Activated CD4-positive, alpha-beta T cell treated with anti-CD3 and anti-CD28 coated beads, Interleukin-2, amount 10 ng/mL, durations not matched to agents 7 days and 5 days (primary cell): ENCODE results near the gene FOXP2. TPM values are rescaled to one million over a fixed set of nuclear protein-coding genes. Genes with fewer than 3 reads are reported as not detected.
"Not testable (repeated sequence)": the region's sequence is repeated elsewhere in the genome, so short reads cannot be mapped to it uniquely, and the experiment has no call there.

Source experiments
- CTCF ChIA-PET: fragments of 350-600 bp; sonication (Branson Sonifier 250); formaldehyde crosslinking; loops from one replicate; lab custom pipeline; 2021; ENCODE audit warnings: antibody characterized with exemption; lab: Charles Lee
- POLR2A ChIA-PET: fragments of 350-600 bp; sonication (Branson Sonifier 250); formaldehyde crosslinking; loops from one replicate; lab custom pipeline; 2021; ENCODE audit warnings: antibody characterized with exemption; lab: Charles Lee
- DNase-seq: peaks from one replicate; pipeline ENCODE4 v3.0.0-alpha.2; 2020
- H3K27ac Mint-ChIP-seq: one replicate; pipeline ENCODE4 v1.8.0; 2021; ENCODE audit warnings: mild to moderate bottlenecking, moderate library complexity, mixed read lengths
- H3K27me3 Mint-ChIP-seq: one replicate; pipeline ENCODE4 v1.8.0; 2021; ENCODE audit warnings: mixed read lengths
- H3K36me3 Mint-ChIP-seq: one replicate; pipeline ENCODE4 v1.8.0; 2021; ENCODE audit warnings: low read depth, mixed read lengths
- H3K4me1 Mint-ChIP-seq: one replicate; pipeline ENCODE4 v1.8.0; 2021; ENCODE audit warnings: mixed read lengths
- H3K4me3 Mint-ChIP-seq: one replicate; pipeline ENCODE4 v1.8.0; 2021; ENCODE audit warnings: mild to moderate bottlenecking, moderate library complexity, mixed read lengths
- H3K9me3 Mint-ChIP-seq: one replicate; pipeline ENCODE4 v1.8.0; 2021; ENCODE audit warnings: mixed read lengths
- total RNA-seq, 2 experiments: library from RNA; stranded (reverse); gene quantifications; one replicate each; pipeline ENCODE4 v1.2.3, GENCODE V29; 2021

FOXP2 gene
- total RNA-seq, 2 experiments from 2014 or later, result not detected

DNA sequence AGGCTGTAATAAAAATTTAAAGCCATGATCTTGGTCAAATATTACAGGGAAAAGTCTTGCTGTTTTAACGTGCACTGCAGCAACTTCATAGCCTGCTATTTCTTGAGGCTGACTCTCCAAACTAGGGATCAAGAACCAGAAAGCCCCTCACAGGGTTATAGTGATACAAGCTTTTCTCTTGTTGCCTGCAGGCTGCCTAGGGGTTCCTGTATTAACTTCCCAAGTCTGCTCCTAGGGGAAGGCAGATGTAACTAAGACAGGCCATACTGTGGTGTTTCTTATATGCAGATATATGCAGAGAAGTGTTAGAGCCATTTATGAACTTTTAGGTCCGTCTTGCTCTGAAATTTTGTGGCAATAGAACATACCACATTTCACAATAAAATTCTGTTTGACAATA is 175.7 kb downstream of the FOXP2 start:
- H3K9me3 Mint-ChIP-seq, result no peaks in the 10 kb centered on the region
- no peak for DNase-seq
- H3K4me1 Mint-ChIP-seq, result no peaks in the 10 kb centered on the region
- H3K4me3 Mint-ChIP-seq, result no peak overlapping the region
- H3K27me3 Mint-ChIP-seq, result no peaks in the 10 kb centered on the region
- H3K36me3 Mint-ChIP-seq, result no peaks in the 10 kb centered on the region
- ChIA-PET CTCF (no interaction called here), POLR2A (no interaction called here)
- no peak overlapping the region for H3K27ac Mint-ChIP-seq

DNA sequence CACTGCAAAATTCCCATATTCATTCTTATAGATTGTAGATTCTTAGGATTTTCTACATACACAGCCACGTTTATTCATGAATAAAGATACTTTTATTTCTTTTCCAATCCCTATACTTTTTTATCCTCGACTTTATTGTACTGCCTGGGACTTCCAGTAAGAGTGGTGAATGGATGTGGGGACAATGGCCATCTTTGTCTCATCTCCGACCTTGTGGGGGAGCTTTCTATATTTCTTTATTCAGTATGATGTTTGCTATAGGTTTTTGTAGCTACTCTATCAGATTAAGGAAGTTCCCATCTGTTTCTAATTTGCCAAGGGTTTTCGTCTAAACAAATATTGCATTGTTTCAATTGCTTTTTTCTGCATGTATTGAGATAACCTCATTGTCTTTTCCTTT is 184.3 kb downstream of the FOXP2 start:
- ChIA-PET POLR2A (no interaction called here), CTCF (no interaction called here)
- H3K4me1 Mint-ChIP-seq, result no peaks in the 10 kb centered on the region
- H3K27ac Mint-ChIP-seq, result no peak overlapping the region
- DNase-seq, result no peak
- no peaks in the 10 kb centered on the region for H3K27me3 Mint-ChIP-seq
- no peak overlapping the region for H3K4me3 Mint-ChIP-seq
- H3K36me3 Mint-ChIP-seq, result no peaks in the 10 kb centered on the region
- H3K9me3 Mint-ChIP-seq, result no peaks in the 10 kb centered on the region

DNA sequence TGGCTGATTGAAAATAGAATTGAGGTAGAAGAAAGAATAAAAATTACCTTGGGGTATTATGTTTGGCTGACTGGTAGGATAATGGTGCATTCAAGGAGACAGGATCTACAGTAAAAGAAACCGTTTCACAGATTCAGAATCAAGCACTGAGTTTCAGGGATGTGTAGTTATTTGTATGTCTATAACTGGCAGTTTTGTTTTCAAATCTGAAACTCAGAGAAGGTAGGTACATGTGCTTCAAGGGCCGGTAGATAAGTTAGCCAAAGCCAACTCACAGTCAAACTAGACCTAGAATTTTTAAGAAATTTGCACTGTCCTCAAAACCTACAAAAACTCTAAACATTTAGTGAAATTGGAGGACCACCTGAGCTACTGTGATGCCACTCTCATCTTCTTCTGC is 191.5 kb downstream of the FOXP2 start:
- Mint-ChIP-seq H3K27ac (no peak overlapping the region), H3K27me3 (no peaks in the 10 kb centered on the region), H3K9me3 (no peaks in the 10 kb centered on the region), H3K4me3 (no peak overlapping the region), H3K36me3 (no peaks in the 10 kb centered on the region), H3K4me1 (no peaks in the 10 kb centered on the region)
- ChIA-PET CTCF (no interaction called here), POLR2A (no interaction called here)
- no peak for DNase-seq

DNA sequence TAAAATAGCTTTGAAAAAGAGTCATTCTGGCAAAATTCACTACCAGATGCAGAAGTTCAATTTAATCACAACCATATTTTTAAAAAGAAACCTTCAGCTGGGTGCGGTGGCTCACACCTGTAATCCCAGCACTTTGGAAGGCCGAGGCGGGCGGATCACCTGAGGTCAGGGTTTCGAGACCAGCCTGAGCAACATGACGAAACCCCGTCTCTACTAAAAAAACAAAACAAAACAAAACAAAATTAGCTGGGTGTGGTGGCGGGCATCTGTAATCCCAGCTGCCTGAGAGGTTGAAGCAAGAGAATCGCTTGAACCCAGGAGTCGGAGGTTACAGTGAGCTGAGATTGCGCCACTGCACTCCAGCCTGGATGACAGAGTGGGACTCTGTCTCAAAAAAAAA is 194.2 kb downstream of the FOXP2 start:
- H3K36me3 Mint-ChIP-seq, H3K4me1 Mint-ChIP-seq, H3K27me3 Mint-ChIP-seq, CTCF ChIA-PET, H3K4me3 Mint-ChIP-seq, DNase-seq, H3K9me3 Mint-ChIP-seq, H3K27ac Mint-ChIP-seq, POLR2A ChIA-PET: not testable (repeated sequence)

DNA sequence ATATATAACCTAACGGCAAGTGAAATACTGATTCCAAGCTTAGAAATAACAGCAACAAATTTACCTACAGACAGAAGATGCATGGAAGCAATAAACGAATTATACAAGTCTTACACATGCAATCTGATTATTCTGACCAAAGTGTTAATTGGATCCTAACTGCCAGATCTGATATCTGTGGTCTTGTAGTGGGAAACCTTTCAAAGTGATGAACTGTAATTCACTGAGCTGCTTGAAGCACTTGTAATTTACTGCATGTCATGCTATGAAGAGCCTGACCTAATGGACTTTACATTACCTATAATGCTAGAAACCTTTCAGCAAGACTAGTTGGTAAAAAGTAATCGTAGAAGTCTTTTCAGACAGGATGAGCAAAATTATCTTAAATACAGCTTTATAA is 205.6 kb downstream of the FOXP2 start:
- CTCF ChIA-PET, result no interaction called here
- Mint-ChIP-seq H3K9me3 (no peaks in the 10 kb centered on the region), H3K27me3 (no peaks in the 10 kb centered on the region), H3K4me1 (no peaks in the 10 kb centered on the region), H3K36me3 (no peaks in the 10 kb centered on the region), H3K27ac (no peak overlapping the region), H3K4me3 (no peak overlapping the region)
- DNase-seq, result no peak
- POLR2A ChIA-PET, result no interaction called here

DNA sequence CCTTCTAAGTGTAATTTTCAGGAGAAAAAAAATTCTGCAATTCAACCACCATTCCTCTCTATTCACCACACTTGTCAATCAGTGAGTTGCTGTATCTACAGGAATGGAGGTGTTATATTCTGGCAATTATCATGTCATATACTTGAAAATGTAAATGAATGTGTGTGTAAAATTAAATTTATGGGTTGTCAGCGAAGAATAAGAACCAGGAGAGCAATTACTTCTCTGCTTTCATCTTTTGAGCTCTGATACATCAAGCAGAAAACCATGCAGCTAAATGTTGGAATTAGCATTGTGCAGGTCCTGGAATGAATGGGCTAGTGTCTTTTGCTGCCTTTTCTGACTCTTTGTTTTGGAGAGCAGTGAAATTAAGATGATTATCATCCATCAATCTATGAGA is 207.6 kb downstream of the FOXP2 start:
- H3K9me3 Mint-ChIP-seq, result no peaks in the 10 kb centered on the region
- no peaks in the 10 kb centered on the region for H3K4me1 Mint-ChIP-seq
- no peaks in the 10 kb centered on the region for H3K36me3 Mint-ChIP-seq
- no peaks in the 10 kb centered on the region for H3K27me3 Mint-ChIP-seq
- H3K27ac Mint-ChIP-seq, result no peak overlapping the region
- H3K4me3 Mint-ChIP-seq, result no peak overlapping the region
- POLR2A ChIA-PET, result no interaction called here
- DNase-seq, result no peak
- CTCF ChIA-PET, result interaction anchor here (1.3 kb wide), 1 partner anchor 9 kb away, joined by 3 read pairs; no protein-coding TSS in a partner anchor

DNA sequence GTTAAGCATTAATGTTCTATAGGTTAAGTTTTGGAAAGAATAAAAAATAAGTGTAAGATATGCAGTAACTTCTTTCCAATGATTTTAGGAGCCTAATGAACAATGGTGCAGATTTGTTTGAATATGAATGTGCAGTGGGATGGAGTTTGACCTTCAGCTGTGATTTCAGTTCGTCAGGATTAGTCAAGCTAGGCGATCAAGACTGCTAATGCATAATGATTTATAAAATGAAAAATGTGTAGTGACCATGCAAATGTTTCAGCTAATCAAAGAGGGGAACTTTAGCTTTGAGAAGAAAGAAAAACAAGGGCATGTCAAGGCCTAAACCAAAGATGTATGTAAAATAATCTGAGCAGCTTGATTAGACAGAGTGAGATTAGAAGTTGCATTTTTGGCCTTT is 208.5 kb downstream of the FOXP2 start:
- Mint-ChIP-seq H3K4me1 (no peaks in the 10 kb centered on the region), H3K36me3 (no peaks in the 10 kb centered on the region), H3K27ac (no peak overlapping the region), H3K9me3 (no peaks in the 10 kb centered on the region), H3K27me3 (no peaks in the 10 kb centered on the region), H3K4me3 (no peak overlapping the region)
- ChIA-PET POLR2A (no interaction called here), CTCF (interaction anchor here (1.3 kb wide), 1 partner anchor 10 kb away, joined by 3 read pairs; no protein-coding TSS in a partner anchor)
- no peak for DNase-seq

DNA sequence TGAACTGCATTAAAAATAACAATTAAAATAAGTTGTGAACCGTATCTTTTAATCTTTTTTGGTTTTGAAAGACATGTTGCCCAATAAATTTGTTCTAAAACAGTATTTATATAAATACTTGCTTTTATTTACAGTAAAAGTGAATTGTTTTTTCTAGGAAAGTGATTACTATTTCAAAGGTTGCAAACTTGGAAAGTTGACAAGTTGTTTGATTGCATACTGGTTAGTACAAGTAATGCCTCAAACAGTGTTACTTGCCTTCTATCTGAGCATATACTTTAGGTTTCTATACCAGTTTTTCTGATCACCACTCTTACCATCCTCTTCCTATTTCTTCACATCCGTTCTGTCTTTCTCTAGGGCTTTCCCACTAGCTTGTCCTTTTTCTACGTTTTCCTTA is 212.6 kb downstream of the FOXP2 start:
- POLR2A ChIA-PET, result no interaction called here

DNA sequence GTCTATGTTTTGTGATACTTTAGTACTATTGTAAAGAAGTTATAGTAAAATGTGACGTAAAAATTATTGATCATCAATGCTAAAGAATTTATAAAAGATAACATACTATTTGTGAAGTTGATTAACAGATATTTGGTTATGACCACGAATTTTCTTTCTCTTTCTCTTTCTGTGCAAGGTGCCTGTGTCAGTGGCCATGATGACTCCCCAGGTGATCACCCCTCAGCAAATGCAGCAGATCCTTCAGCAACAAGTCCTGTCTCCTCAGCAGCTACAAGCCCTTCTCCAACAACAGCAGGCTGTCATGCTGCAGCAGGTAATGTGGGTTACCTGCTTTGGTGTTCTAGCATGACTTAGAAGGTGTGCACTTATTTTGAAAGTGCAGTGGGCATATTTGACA is 213.7 kb downstream of the FOXP2 start:
- Mint-ChIP-seq H3K9me3 (no peaks in the 10 kb centered on the region), H3K4me1 (no peaks in the 10 kb centered on the region), H3K27me3 (no peaks in the 10 kb centered on the region), H3K4me3 (no peak overlapping the region), H3K36me3 (no peaks in the 10 kb centered on the region), H3K27ac (no peak overlapping the region)
- POLR2A ChIA-PET, result no interaction called here
- CTCF ChIA-PET, result no interaction called here
- no peak for DNase-seq

More for the DNA sequence above, 212.6 kb downstream of the FOXP2 start:
- CTCF ChIA-PET, result no interaction called here
- Mint-ChIP-seq H3K27me3 (no peaks in the 10 kb centered on the region), H3K9me3 (no peaks in the 10 kb centered on the region), H3K36me3 (no peaks in the 10 kb centered on the region), H3K27ac (no peak overlapping the region), H3K4me3 (no peak overlapping the region), H3K4me1 (no peaks in the 10 kb centered on the region)
- DNase-seq, result no peak

DNA sequence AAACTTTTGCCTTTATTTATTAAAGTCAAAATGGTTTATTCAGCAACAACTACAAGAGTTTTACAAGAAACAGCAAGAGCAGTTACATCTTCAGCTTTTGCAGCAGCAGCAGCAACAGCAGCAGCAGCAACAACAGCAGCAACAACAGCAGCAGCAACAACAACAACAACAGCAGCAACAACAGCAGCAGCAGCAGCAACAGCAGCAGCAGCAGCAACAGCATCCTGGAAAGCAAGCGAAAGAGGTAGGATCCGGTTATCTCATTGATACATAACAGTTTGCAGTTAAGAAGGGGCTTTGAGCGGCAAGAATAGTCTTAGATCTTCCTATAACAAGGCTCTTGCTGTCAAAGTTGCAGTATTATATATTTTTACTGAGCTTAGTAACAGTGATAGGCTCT is 215.1 kb downstream of the FOXP2 start:
- ChIA-PET CTCF (interaction anchor here (0.9 kb wide), 1 partner anchor 11 kb away, joined by 3 read pairs; no protein-coding TSS in a partner anchor), POLR2A (no interaction called here)
- Mint-ChIP-seq H3K36me3 (no peaks in the 10 kb centered on the region), H3K9me3 (no peaks in the 10 kb centered on the region), H3K27me3 (no peaks in the 10 kb centered on the region), H3K4me3 (no peak overlapping the region), H3K4me1 (no peaks in the 10 kb centered on the region), H3K27ac (no peak overlapping the region)
- DNase-seq, result no peak

DNA sequence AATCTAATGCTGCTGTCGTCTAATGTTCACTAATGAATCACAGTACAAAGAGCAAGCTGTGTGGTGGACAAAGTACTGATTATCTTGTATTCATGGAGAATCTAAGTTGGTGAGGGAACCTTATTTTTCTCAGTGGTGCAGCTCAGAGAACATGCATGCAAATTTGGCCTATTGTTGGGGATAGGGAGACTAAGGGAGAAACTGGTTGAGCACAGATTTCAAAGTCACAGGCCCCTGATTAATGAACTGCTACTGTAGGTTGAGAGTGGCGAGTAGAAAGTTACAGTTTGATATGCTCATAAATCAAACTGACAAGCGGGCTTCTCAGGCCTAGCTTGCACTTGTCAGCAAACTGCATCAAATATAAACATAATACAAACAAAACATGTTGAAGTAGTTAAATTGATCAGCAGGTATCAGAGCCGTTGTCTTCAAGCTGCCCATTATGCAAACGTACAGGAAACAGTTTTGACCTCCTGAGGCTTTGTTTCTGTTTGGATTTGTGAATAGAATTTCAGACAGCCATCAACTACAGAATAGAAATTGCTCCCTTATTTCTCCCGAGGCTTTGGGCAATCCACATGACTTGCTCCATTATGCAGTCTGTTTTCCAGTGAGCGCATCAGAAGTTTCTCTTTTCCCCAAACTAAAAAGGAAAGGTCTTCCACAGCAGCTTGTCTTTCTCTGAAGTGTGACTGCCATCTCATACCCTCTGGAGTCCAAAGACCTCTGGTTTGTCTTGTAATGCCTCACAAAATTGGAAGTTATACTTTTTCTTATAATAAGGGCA is 215.8 kb downstream of the FOXP2 start:
- no peaks in the 10 kb centered on the region for H3K9me3 Mint-ChIP-seq
- ChIA-PET CTCF (no interaction called here), POLR2A (no interaction called here)
- H3K27ac Mint-ChIP-seq, result no peak overlapping the region
- H3K4me1 Mint-ChIP-seq, result no peaks in the 10 kb centered on the region
- H3K36me3 Mint-ChIP-seq, result no peaks in the 10 kb centered on the region
- no peaks in the 10 kb centered on the region for H3K27me3 Mint-ChIP-seq
- no peak overlapping the region for H3K4me3 Mint-ChIP-seq
- DNase-seq, result no peak

DNA sequence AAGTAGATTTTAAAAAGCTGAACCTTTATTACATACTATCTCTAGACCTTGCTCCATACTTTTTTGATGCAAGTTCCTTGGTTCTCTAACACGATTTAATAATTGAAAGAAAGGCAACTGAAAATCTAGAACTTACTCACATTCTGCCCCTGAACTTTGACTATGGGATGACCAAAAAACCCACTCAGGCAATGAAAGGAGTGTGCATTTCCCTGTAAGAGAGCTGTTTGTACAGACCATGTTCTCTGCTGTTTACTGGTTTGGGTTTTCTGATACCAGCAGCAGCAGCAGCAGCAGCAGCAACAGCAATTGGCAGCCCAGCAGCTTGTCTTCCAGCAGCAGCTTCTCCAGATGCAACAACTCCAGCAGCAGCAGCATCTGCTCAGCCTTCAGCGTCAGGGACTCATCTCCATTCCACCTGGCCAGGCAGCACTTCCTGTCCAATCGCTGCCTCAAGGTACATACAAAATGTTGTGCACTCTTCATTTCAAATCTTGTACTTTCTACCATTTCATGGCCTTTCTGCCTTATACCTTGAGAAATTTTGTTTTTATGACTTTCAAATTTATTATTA is 216.7 kb downstream of the FOXP2 start:
- no peaks in the 10 kb centered on the region for H3K9me3 Mint-ChIP-seq
- ChIA-PET POLR2A (no interaction called here), CTCF (no interaction called here)
- H3K36me3 Mint-ChIP-seq, result no peaks in the 10 kb centered on the region
- DNase-seq, result no peak
- H3K27ac Mint-ChIP-seq, result no peak overlapping the region
- no peaks in the 10 kb centered on the region for H3K27me3 Mint-ChIP-seq
- H3K4me1 Mint-ChIP-seq, result no peaks in the 10 kb centered on the region
- no peak overlapping the region for H3K4me3 Mint-ChIP-seq

DNA sequence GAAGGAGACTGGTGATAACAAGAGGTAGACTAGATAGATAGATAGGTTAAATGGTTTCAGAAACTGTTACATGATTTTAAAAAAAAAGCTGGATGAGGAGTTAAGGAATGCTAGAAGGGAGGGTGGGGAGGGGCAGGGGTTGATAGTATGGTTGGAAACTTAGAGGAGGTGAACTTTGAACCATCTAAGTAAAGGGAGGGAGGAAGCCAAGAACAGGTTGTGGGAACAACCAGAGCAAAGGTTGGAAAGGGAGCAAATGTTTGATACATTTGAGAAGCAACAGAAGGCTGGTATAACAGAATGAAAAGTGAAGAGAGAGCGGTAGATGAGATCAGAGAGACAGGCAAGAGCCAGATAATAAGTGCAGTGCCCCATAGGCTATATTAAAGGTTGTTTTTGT is 224.8 kb downstream of the FOXP2 start:
- POLR2A ChIA-PET, result no interaction called here
- no peak overlapping the region for H3K4me3 Mint-ChIP-seq
- H3K36me3 Mint-ChIP-seq, result no peaks in the 10 kb centered on the region
- no peak overlapping the region for H3K27ac Mint-ChIP-seq
- no peaks in the 10 kb centered on the region for H3K4me1 Mint-ChIP-seq
- CTCF ChIA-PET, result no interaction called here
- H3K27me3 Mint-ChIP-seq, result peaks cover 2% of the 10 kb centered on the region
- DNase-seq, result no peak
- no peaks in the 10 kb centered on the region for H3K9me3 Mint-ChIP-seq

DNA sequence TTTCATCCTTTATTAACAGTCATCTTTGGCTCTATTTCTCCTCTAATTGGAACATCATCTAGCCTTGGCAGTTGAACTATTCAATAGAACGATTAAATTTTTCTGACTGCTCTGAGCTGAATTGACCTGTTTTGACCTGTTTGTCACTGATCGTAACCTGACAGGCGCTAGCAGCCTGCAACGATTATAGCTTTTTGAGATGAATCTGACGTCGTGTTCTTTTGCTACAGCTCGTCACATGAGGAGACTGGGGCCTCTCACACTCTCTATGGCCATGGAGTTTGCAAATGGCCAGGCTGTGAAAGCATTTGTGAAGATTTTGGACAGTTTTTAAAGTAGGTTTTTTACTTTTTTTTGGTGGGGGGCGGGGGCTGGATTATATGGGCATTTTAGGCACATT is 229.8 kb downstream of the FOXP2 start:
- Mint-ChIP-seq H3K9me3 (no peaks in the 10 kb centered on the region), H3K27ac (no peak overlapping the region), H3K4me3 (no peak overlapping the region), H3K36me3 (no peaks in the 10 kb centered on the region), H3K4me1 (no peaks in the 10 kb centered on the region), H3K27me3 (peaks cover 2% of the 10 kb centered on the region)
- POLR2A ChIA-PET, result no interaction called here
- CTCF ChIA-PET, result no interaction called here
- DNase-seq, result no peak
